NCI-H446 treated with DMSO at 0.1 percent for 48 hours (cell line): ENCODE data around the gene TTC14.

Experiments
- DNase-seq: peaks from one replicate; lab custom pipeline; 2025; lab: John Stamatoyannopoulos, UW

Gene TTC14

GRCh38 chr3:180630371-180630770 is 28.4 kb downstream of the TTC14 start:
- no peak for DNase-seq

GRCh38 chr3:180631317-180631716 is 29.4 kb downstream of the TTC14 start:
- no peak for DNase-seq

GRCh38 chr3:180633722-180634121 is 31.8 kb downstream of the TTC14 start:
- DNase-seq: no peak

GRCh38 chr3:180640987-180641386 is 39.0 kb downstream of the TTC14 start:
- no peak for DNase-seq

GRCh38 chr3:180646187-180646790 is 44.3 kb downstream of the TTC14 start:
- DNase-seq: no peak

- DNase-seq: no peak
These were observed 54.4 kb downstream of the TTC14 start for GRCh38 chr3:180656406-180656805.

GRCh38 chr3:180657094-180657493 is 55.1 kb downstream of the TTC14 start:
- no peak for DNase-seq
